ENCODE data around the gene NEURL1B.
A peak's percentile ranks its signal among the peaks of the same experiment; 100 is the strongest.

- no peak for TF ChIP-seq LEF1 (IDR thresholded peaks at IDR 0.05; ENCODE audit: borderline replicate concordance)
- no peak for TF ChIP-seq SP1 (IDR thresholded peaks at IDR 0.05)
- TF ChIP-seq TARDBP (IDR thresholded peaks at IDR 0.05): no peak
- TF ChIP-seq FOXK2 (IDR thresholded peaks at IDR 0.05): no peak
- no peak for TF ChIP-seq BHLHE40 (IDR thresholded peaks at IDR 0.05; ENCODE audit: borderline replicate concordance)
- TF ChIP-seq, protein P1, sequence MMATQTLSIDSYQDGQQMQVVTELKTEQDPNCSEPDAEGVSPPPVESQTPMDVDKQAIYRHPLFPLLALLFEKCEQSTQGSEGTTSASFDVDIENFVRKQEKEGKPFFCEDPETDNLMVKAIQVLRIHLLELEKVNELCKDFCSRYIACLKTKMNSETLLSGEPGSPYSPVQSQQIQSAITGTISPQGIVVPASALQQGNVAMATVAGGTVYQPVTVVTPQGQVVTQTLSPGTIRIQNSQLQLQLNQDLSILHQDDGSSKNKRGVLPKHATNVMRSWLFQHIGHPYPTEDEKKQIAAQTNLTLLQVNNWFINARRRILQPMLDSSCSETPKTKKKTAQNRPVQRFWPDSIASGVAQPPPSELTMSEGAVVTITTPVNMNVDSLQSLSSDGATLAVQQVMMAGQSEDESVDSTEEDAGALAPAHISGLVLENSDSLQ (IDR thresholded peaks at IDR 0.05): peak; percentile 7; the same call in 1 of the 2 replicates
- TF ChIP-seq ARNT (IDR thresholded peaks at IDR 0.05): no peak
- TF ChIP-seq L3MBTL2 (conservative IDR thresholded peaks at IDR 0.05): no peak
- TF ChIP-seq SUZ12 (IDR thresholded peaks at IDR 0.05): no peak
- no peak for TF ChIP-seq HDGF (IDR thresholded peaks at IDR 0.05; ENCODE audit: borderline replicate concordance)
Observed at GRCh38 chr5:172679628-172680212, 38.7 kb downstream of the NEURL1B start.

All from HEK293T (cell line).